Neural progenitor cell (in vitro differentiated cells): Measurements from ENCODE around the gene STX1A. TPM values are rescaled to one million over a fixed set of nuclear protein-coding genes. Genes with fewer than 3 reads are reported as not detected.
A peak's percentile ranks its signal among the peaks of the same experiment; 100 is the strongest.
"Not testable (repeated sequence)": the region's sequence is repeated elsewhere in the genome, so short reads cannot be mapped to it uniquely, and the experiment has no call there.

Source experiments
- DNase-seq: peaks from one replicate; pipeline ENCODE4 v3.0.0-alpha.2; 2016; ENCODE audit warnings: low spot score
- H2AFZ ChIP-seq: fragments of 200-600 bp; sonication (generic); replicated peaks from 2 replicates; pipeline ENCODE4 v1.6.1; 2016; ENCODE audit warnings: antibody characterized with exemption
- H3F3A ChIP-seq: fragments of 200-600 bp; sonication (generic); 2 replicates; pipeline ENCODE4 v1.6.1; 2016; ENCODE audit warnings: antibody characterized with exemption, low read depth
- H3K27ac ChIP-seq: fragments of 200-600 bp; sonication (generic); 2 replicates; pipeline ENCODE4 v1.5.1; 2016; ENCODE audit warnings: mild to moderate bottlenecking
- H3K27me3 ChIP-seq: fragments of 200-600 bp; sonication (generic); 2 replicates; pipeline ENCODE4 v1.6.1; 2016; ENCODE audit warnings: mild to moderate bottlenecking, moderate library complexity
- H3K36me3 ChIP-seq: fragments of 200-600 bp; sonication (generic); 2 replicates; pipeline ENCODE4 v1.5.1; 2016
- H3K4me1 ChIP-seq: fragments of 200-600 bp; sonication (generic); 2 replicates; pipeline ENCODE4 v1.6.1; 2016; ENCODE audit warnings: mixed run types
- H3K4me2 ChIP-seq: fragments of 200-600 bp; sonication (generic); 2 replicates; pipeline ENCODE4 v1.6.1; 2016
- H3K4me3 ChIP-seq: fragments of 200-600 bp; sonication (generic); 2 replicates; pipeline ENCODE4 v1.5.1; 2016
- H3K79me2 ChIP-seq: fragments of 200-600 bp; sonication (generic); 2 replicates; pipeline ENCODE4 v1.6.1; 2016; ENCODE audit warnings: low read depth
- H3K9ac ChIP-seq: fragments of 200-600 bp; sonication (generic); 2 replicates; pipeline ENCODE4 v1.6.1; 2016
- H3K9me3 ChIP-seq: fragments of 200-600 bp; sonication (generic); 2 replicates; pipeline ENCODE4 v1.5.1; 2016; ENCODE audit warnings: low read depth
- H4K20me1 ChIP-seq: fragments of 200-600 bp; sonication (generic); 2 replicates; pipeline ENCODE4 v1.6.1; 2016; ENCODE audit warnings: low read depth
- H3K27ac Mint-ChIP-seq: 3 replicates; pipeline ENCODE4 v1.8.0; 2021; ENCODE audit warnings: mixed read lengths
- H3K27me3 Mint-ChIP-seq: 2 replicates; pipeline ENCODE4 v1.8.0; 2022; ENCODE audit warnings: low read depth, mild to moderate bottlenecking, inconsistent platforms, moderate library complexity, mixed read lengths; ENCODE audit not compliant: insufficient read depth
- H3K36me3 Mint-ChIP-seq: 3 replicates; pipeline ENCODE4 v1.8.0; 2021; ENCODE audit warnings: mixed read lengths
- H3K4me1 Mint-ChIP-seq: 3 replicates; pipeline ENCODE4 v1.8.0; 2021; ENCODE audit warnings: mixed read lengths
- H3K4me3 Mint-ChIP-seq: 3 replicates; pipeline ENCODE4 v1.8.0; 2021; ENCODE audit warnings: mild to moderate bottlenecking, moderate library complexity, mixed read lengths
- H3K9me3 Mint-ChIP-seq: 3 replicates; pipeline ENCODE4 v1.8.0; 2020; ENCODE audit warnings: mixed read lengths
- EZH2 ChIP-seq: fragments of 200-600 bp; sonication (generic); IDR thresholded peaks from 2 replicates; pipeline ENCODE4 v1.6.1; 2017; ENCODE audit warnings: antibody characterized with exemption, mild to moderate bottlenecking, moderate library complexity
- EZH2phosphoT487 ChIP-seq: fragments of 200-600 bp; sonication (generic); IDR thresholded peaks from 2 replicates; pipeline ENCODE4 v1.6.1; 2017; ENCODE audit warnings: antibody characterized with exemption
- total RNA-seq: library from RNA; depleted of rRNA; stranded (reverse); fragments of >200 nt; gene quantifications from 2 replicates; pipeline ENCODE4 v1.2.3, GENCODE V29; 2015; ENCODE audit warnings: low replicate concordance
- TF ChIP-seq, protein P1 (sequence below): fragments of 200-600 bp; sonication (generic); IDR thresholded peaks from 2 replicates; pipeline ENCODE4 v1.5.1; 2017; ENCODE audit warnings: antibody characterized with exemption, mild to moderate bottlenecking

The STX1A gene
- total RNA-seq, 1 donor from 2014 or later: 21.9 TPM

- Mint-ChIP-seq H3K27ac (peak within 1 kb of the TSS; percentile 88), H3K27me3 (peaks cover 9% of the 10 kb centered on the region), H3K9me3 (peaks cover 4% of the 10 kb centered on the region), H3K36me3 (peaks cover 7% of the 10 kb centered on the region), H3K4me3 (peak within 1 kb of the TSS; percentile 96), H3K4me1 (peaks cover 26% of the 10 kb centered on the region)
- Histone ChIP-seq H3K27me3 (no peaks in the 10 kb centered on the region), H3K9me3 (peaks cover 5% of the 10 kb centered on the region), H3K79me2 (no peaks in the 10 kb centered on the region), H3K4me1 (peaks cover 15% of the 10 kb centered on the region), H3K4me3 (peak within 1 kb of the TSS; percentile 96), H3K36me3 (no peaks in the 10 kb centered on the region), H4K20me1 (peaks cover 18% of the 10 kb centered on the region), H3F3A (peaks cover 30% of the 10 kb centered on the region), H3K27ac (no peak within 1 kb of the TSS), H3K4me2 (peak within 1 kb of the TSS; percentile 98), H3K9ac (peak within 1 kb of the TSS; percentile 79), H2AFZ (peak within 1 kb of the TSS; percentile 57)
- DNase-seq: peak; percentile 98
- no peak for TF ChIP-seq EZH2
- TF ChIP-seq, protein P1, sequence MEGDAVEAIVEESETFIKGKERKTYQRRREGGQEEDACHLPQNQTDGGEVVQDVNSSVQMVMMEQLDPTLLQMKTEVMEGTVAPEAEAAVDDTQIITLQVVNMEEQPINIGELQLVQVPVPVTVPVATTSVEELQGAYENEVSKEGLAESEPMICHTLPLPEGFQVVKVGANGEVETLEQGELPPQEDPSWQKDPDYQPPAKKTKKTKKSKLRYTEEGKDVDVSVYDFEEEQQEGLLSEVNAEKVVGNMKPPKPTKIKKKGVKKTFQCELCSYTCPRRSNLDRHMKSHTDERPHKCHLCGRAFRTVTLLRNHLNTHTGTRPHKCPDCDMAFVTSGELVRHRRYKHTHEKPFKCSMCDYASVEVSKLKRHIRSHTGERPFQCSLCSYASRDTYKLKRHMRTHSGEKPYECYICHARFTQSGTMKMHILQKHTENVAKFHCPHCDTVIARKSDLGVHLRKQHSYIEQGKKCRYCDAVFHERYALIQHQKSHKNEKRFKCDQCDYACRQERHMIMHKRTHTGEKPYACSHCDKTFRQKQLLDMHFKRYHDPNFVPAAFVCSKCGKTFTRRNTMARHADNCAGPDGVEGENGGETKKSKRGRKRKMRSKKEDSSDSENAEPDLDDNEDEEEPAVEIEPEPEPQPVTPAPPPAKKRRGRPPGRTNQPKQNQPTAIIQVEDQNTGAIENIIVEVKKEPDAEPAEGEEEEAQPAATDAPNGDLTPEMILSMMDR: peak; percentile 74
These were observed 51.9 kb downstream of the STX1A start, which contains the start of gene VPS37D for GRCh38 chr7:73667344-73668102. Gene VPS37D (plus strand): TSS chr7:73667831. CDS start chr7:73667959, 128 bp downstream.

- H3K4me3 ChIP-seq: no peak overlapping the region
- H3K9me3 ChIP-seq: peaks cover 5% of the 10 kb centered on the region
- no peak overlapping the region for H2AFZ ChIP-seq
- peaks cover 30% of the 10 kb centered on the region for H3F3A ChIP-seq
- peaks cover 7% of the 10 kb centered on the region for H3K4me1 ChIP-seq
- Mint-ChIP-seq H3K36me3 (no peaks in the 10 kb centered on the region), H3K9me3 (peaks cover 7% of the 10 kb centered on the region), H3K4me3 (peak overlapping the region; percentile 24), H3K4me1 (peaks cover 14% of the 10 kb centered on the region), H3K27ac (no peak overlapping the region), H3K27me3 (peaks cover 17% of the 10 kb centered on the region)
- H3K27me3 ChIP-seq: peaks cover 6% of the 10 kb centered on the region
- H3K4me2 ChIP-seq: no peak overlapping the region
- no peak for TF ChIP-seq EZH2
- no peak for TF ChIP-seq EZH2phosphoT487
- TF ChIP-seq, protein P1: no peak
- no peak for DNase-seq
- no peak overlapping the region for H3K9ac ChIP-seq
- no peaks in the 10 kb centered on the region for H4K20me1 ChIP-seq
- no peaks in the 10 kb centered on the region for H3K79me2 ChIP-seq
- H3K36me3 ChIP-seq: no peaks in the 10 kb centered on the region
- no peak overlapping the region for H3K27ac ChIP-seq
These were observed 56.4 kb downstream of the STX1A start for GRCh38 chr7:73663033-73663432.

DNA sequence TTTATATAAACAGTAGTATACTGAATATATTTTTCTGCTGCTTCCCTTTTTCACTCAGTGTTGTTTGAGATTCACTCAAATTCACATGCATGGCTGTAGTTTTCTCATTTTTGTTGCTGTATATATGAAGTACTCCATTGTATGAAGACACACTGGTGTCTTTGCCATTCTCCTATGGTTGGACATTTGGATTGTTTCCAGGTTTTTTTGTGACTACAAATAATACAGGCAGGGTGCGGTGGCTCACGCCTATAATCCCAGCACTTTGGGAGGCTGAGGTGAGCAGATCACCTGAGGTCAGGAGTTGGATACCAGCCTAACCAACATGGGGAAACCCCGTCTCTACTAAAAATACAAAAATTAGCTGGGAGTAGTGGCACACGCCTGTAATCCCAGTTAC, 58.9 kb downstream of the STX1A start:
- H3F3A ChIP-seq: peaks cover 19% of the 10 kb centered on the region
- not testable (repeated sequence) for H3K4me3 Mint-ChIP-seq, H4K20me1 ChIP-seq, DNase-seq, H3K36me3 Mint-ChIP-seq, H3K9me3 Mint-ChIP-seq, H3K27me3 ChIP-seq, H3K79me2 ChIP-seq, H3K9me3 ChIP-seq, H2AFZ ChIP-seq, H3K27ac ChIP-seq, H3K4me2 ChIP-seq, H3K36me3 ChIP-seq, H3K4me3 ChIP-seq, H3K4me1 ChIP-seq, H3K9ac ChIP-seq
- H3K27ac Mint-ChIP-seq: peak overlapping the region; percentile 63
- peaks cover 11% of the 10 kb centered on the region for H3K4me1 Mint-ChIP-seq
- H3K27me3 Mint-ChIP-seq: peaks cover 12% of the 10 kb centered on the region

DNA sequence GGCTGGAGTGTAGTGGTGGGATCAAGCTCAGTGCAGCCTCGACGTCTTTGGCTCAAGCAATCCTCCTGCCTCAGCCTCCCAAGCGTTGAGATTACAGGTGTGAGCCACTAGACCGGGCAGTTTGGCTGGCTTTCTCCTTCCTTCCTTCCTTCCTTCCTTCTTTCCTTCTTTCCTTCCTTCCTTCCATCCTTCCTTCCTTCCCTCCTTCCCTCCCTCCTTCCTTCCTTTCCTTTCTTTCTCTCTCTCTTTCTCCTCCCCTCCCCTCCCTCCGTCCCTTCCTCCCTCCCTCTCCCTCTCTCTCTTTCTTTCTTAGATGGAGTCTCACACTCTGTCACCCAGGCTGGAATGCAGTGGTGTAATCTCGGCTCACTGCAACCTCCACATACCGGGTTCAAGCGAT, 59.5 kb downstream of the STX1A start:
- Histone ChIP-seq H3K79me2 (no peaks in the 10 kb centered on the region), H3K27me3 (peaks cover 6% of the 10 kb centered on the region), H3K4me3 (no peak overlapping the region), H3K36me3 (no peaks in the 10 kb centered on the region), H3K4me1 (peaks cover 7% of the 10 kb centered on the region), H3K9me3 (peaks cover 5% of the 10 kb centered on the region), H3K9ac (no peak overlapping the region), H3K4me2 (no peak overlapping the region), H3F3A (peaks cover 14% of the 10 kb centered on the region), H4K20me1 (no peaks in the 10 kb centered on the region), H2AFZ (no peak overlapping the region), H3K27ac (no peak overlapping the region)
- Mint-ChIP-seq H3K9me3 (peaks cover 10% of the 10 kb centered on the region), H3K4me3 (no peak overlapping the region), H3K27me3 (peaks cover 13% of the 10 kb centered on the region), H3K4me1 (peaks cover 7% of the 10 kb centered on the region), H3K36me3 (no peaks in the 10 kb centered on the region), H3K27ac (no peak overlapping the region)
- TF ChIP-seq EZH2: no peak
- no peak for DNase-seq

GRCh38 chr7:73655309-73655708, 64.2 kb downstream of the STX1A start:
- not testable (repeated sequence) for H3K9ac ChIP-seq, H3K4me2 ChIP-seq, H4K20me1 ChIP-seq, H3K36me3 Mint-ChIP-seq, H2AFZ ChIP-seq, H3F3A ChIP-seq, H3K36me3 ChIP-seq, H3K27ac Mint-ChIP-seq, H3K9me3 Mint-ChIP-seq, DNase-seq, H3K4me3 ChIP-seq, H3K4me1 Mint-ChIP-seq, H3K4me3 Mint-ChIP-seq, H3K9me3 ChIP-seq, H3K79me2 ChIP-seq, H3K4me1 ChIP-seq, H3K27ac ChIP-seq
- H3K27me3 Mint-ChIP-seq: peaks cover 28% of the 10 kb centered on the region
- peaks cover 17% of the 10 kb centered on the region for H3K27me3 ChIP-seq
